GM12878 (cell line): ENCODE results near the gene SLAMF1. TPM values are rescaled to one million over a fixed set of nuclear protein-coding genes. Genes with fewer than 3 reads are reported as not detected.
A peak's percentile ranks its signal among the peaks of the same experiment; 100 is the strongest.

ENCODE experiments used
- ATAC-seq: fragments of 200-7000 bp; cut with Tn5 transposase; 3 replicates; pipeline ENCODE4 v1.9.1; 2020; ENCODE audit warnings: mild to moderate bottlenecking, moderate library complexity
- BruUV-seq: library from RNA; stranded (reverse); fragments of 400-500 nt; replicated peaks from 2 replicates; lab custom pipeline; 2021; lab: Mats Ljungman, UMichigan
- CTCF ChIA-PET: fragments of 300-600 bp; sonication (Branson Sonifier 250); formaldehyde crosslinking; extraction: SDS; loops from one replicate; lab custom pipeline; 2021; ENCODE audit warnings: inconsistent platforms; lab: Yijun Ruan, JAX
- POLR2A ChIA-PET: fragments of 350-600 bp; formaldehyde crosslinking; extraction: SDS; loops from one replicate; lab custom pipeline; 2021; ENCODE audit warnings: inconsistent platforms; lab: Charles Lee
- RAD21 ChIA-PET: fragments of 300-600 bp; sonication (Branson Sonifier 250); formaldehyde crosslinking; loops from one replicate; lab custom pipeline; 2023; ENCODE audit warnings: antibody characterized with exemption; ENCODE audit not compliant: unreplicated experiment; lab: Charles Lee
- SMC1A ChIA-PET: fragments of 300-600 bp; sonication (Branson Sonifier 250); formaldehyde crosslinking; loops from one replicate; lab custom pipeline; 2023; ENCODE audit not compliant: unreplicated experiment, uncharacterized antibody; lab: Charles Lee
- DNase-seq: peaks from one replicate; pipeline ENCODE4 v3.0.0-alpha.2; 2011; ENCODE audit warnings: low read depth, low spot score
- FAIRE-seq: peaks from 3 replicates; lab custom pipeline; 2011; peaks lifted over from hg19 to GRCh38; lab: Jason Lieb, UNC
- H2AFZ ChIP-seq: 2 replicates; pipeline ENCODE4 v1.6.0; 2011; ENCODE audit warnings: low read depth, low read length, control low read depth; ENCODE audit not compliant: control insufficient read depth
- H3K27ac ChIP-seq: 2 replicates; pipeline ENCODE4 v1.5.1; 2011; ENCODE audit warnings: control low read depth; ENCODE audit not compliant: control insufficient read depth, insufficient read depth
- H3K27me3 ChIP-seq, 2 experiments: replicated peaks in 1 of 2; 2 replicates each; pipeline versions ENCODE4 v1.6.0 to v1.6.1; 2011; ENCODE audit warnings: low read length in 1 of 2; ENCODE audit not compliant: control insufficient read depth in 2 of 2, insufficient read depth in 2 of 2
- H3K36me3 ChIP-seq, 2 experiments: 2 replicates each; pipeline ENCODE4 v1.5.1; 2011; ENCODE audit warnings: low read length in 1 of 2; ENCODE audit not compliant: control insufficient read depth in 2 of 2, insufficient read depth in 2 of 2
- H3K4me1 ChIP-seq: 2 replicates; pipeline ENCODE4 v1.6.1; 2011; ENCODE audit warnings: mild to moderate bottlenecking, low read length, moderate library complexity, mixed read lengths; ENCODE audit not compliant: control insufficient read depth, insufficient read depth
- H3K4me2 ChIP-seq: 2 replicates; pipeline ENCODE4 v1.6.0; 2011; ENCODE audit warnings: control low read depth; ENCODE audit not compliant: control insufficient read depth, insufficient read depth
- H3K4me3 ChIP-seq: fragments of 200-600 bp; sonication (generic); 2 replicates; pipeline ENCODE4 v1.5.1; 2016
- H3K79me2 ChIP-seq: 2 replicates; pipeline ENCODE4 v1.6.0; 2011; ENCODE audit warnings: low read length; ENCODE audit not compliant: control insufficient read depth, insufficient read depth
- H3K9ac ChIP-seq: 2 replicates; pipeline ENCODE4 v1.8.0; 2011; ENCODE audit warnings: low read length, control low read depth, mixed read lengths; ENCODE audit not compliant: control insufficient read depth, insufficient read depth
- H3K9me3 ChIP-seq: replicated peaks from 3 replicates; pipeline ENCODE4 v1.5.1; 2011; ENCODE audit warnings: mild to moderate bottlenecking, low read length; ENCODE audit not compliant: control insufficient read depth, insufficient read depth
- H4K20me1 ChIP-seq: 2 replicates; pipeline ENCODE4 v1.6.0; 2011; ENCODE audit not compliant: control insufficient read depth, insufficient read depth
- BACH1 ChIP-seq: fragments of 450-650 bp; IDR thresholded peaks from 2 replicates; pipeline ENCODE4 v1.6.1; 2017; ENCODE audit warnings: mild to moderate bottlenecking, borderline replicate concordance
- HSF1 ChIP-seq: fragments of 150-350 bp; IDR thresholded peaks from 2 replicates; pipeline ENCODE4 v1.6.1; 2014; ENCODE audit warnings: mild to moderate bottlenecking, low read depth, low read length
- IKZF2 ChIP-seq, 2 experiments: fragments of 450-650 bp; IDR thresholded peaks; 2 replicates each; pipeline ENCODE4 v1.6.1; 2017; ENCODE audit warnings: mild to moderate bottlenecking in 2 of 2, moderate library complexity in 2 of 2
- NFIC ChIP-seq: IDR thresholded peaks from 2 replicates; pipeline ENCODE4 v1.6.1; 2012; ENCODE audit warnings: low read depth, mild to moderate bottlenecking, inconsistent platforms, low read length, moderate library complexity
- RFX5 ChIP-seq: IDR thresholded peaks from 2 replicates; pipeline ENCODE4 v1.6.1; 2011; ENCODE audit warnings: low read depth, low read length, improper control_type of control experiment
- RUNX3 ChIP-seq: IDR thresholded peaks from 2 replicates; pipeline ENCODE4 v1.6.1; 2012; ENCODE audit warnings: low read length, inconsistent platforms
- SPI1 ChIP-seq: IDR thresholded peaks from 2 replicates; pipeline ENCODE4 v1.6.1; 2011; ENCODE audit warnings: low read depth, mild to moderate bottlenecking, low read length, moderate library complexity, borderline replicate concordance; ENCODE audit not compliant: insufficient read depth
- TCF7 ChIP-seq: IDR thresholded peaks from 2 replicates; pipeline ENCODE4 v1.6.1; 2014; ENCODE audit warnings: antibody characterized with exemption, borderline replicate concordance
- ZNF217 ChIP-seq: fragments of 450-650 bp; IDR thresholded peaks from 2 replicates; pipeline ENCODE4 v1.6.1; 2017; ENCODE audit warnings: antibody characterized with exemption, mild to moderate bottlenecking
- WGBS: methylation state at CpG from one replicate; pipeline ENCODE4 v1.1.6; 2016; ENCODE audit warnings: low lambda C conversion rate; ENCODE audit not compliant: insufficient replicate concordance, insufficient coverage; ENCODE audit errors: missing lambda C conversion rate; 5-methylcytosine and 5-hydroxymethylcytosine counted together
- in situ Hi-C: fragments of 300-500 bp; cut with MboI; formaldehyde crosslinking; loops from 9 replicates; pipeline ENCODE4 v1.14.3; 2018; ENCODE audit warnings: mixed read lengths
- intact Hi-C: fragments of 100-400 bp; cut with micrococcal nuclease; formaldehyde crosslinking; loops from one replicate; pipeline ENCODE4 v1.14.2; 2022; ENCODE audit not compliant: unreplicated experiment
- polyA plus RNA-seq, 11 experiments: library from polyadenylated mRNA; depleted of rRNA in 4 of 11; unstranded in 6 of 11; stranded (reverse) in 5 of 11; fragments of >200 nt; fragmentation: Nextera tagmentation in 4 of 11; fragmentation: Illumina TruSeq in 1 of 11; extraction: Ambion mirVana in 4 of 11; extraction: Trizol in 1 of 11; gene quantifications; 1 replicate in 1 of 11; 2 replicates in 10 of 11; pipeline versions ENCODE4 v1.2.1 to v1.2.3, GENCODE V29; 2011 to 2016; ENCODE audit warnings: inconsistent platforms in 2 of 11, missing spikeins in 2 of 11, low read depth in 1 of 11
- total RNA-seq, 4 experiments: library from RNA; depleted of rRNA in 3 of 4; stranded (reverse); fragments of >200 nt in 3 of 4; fragmentation: Illumina TruSeq in 1 of 4; extraction: Trizol in 1 of 4; gene quantifications; 2 replicates each; pipeline versions ENCODE4 v1.2.1 to v1.2.3, GENCODE V29; 2013 to 2021

Gene SLAMF1
- total and polyA plus RNA-seq, 10 of the 15 experiments (the other 5 are each of a cell fraction or from before 2014, with no cell fraction given): 87.3 to 260 (median 131) TPM

GRCh38 chr1:160580221-160580812 is 66.5 kb downstream of the SLAMF1 start:
- WGBS: 42% methylated on average over 1 of the region's 1 CpG
- DNase-seq (no peak), ATAC-seq (no peak), FAIRE-seq (no peak)
- POLR2A ChIA-PET: interaction anchor here (0.6 to 7.4 kb wide), 10 partner anchors 8 to 390 kb away, joined by 3 to 45 read pairs (median 4); partner anchors contain the start of gene CASQ1
- Histone ChIP-seq H3K9ac (no peak overlapping the region), H3K36me3 (no peaks in the 10 kb centered on the region), H3K27ac (no peak overlapping the region), H3K4me1 (peaks cover 25% of the 10 kb centered on the region), H3K9me3 (no peaks in the 10 kb centered on the region), H3K4me3 (no peak overlapping the region), H2AFZ (no peak overlapping the region), H3K27me3 (no peaks in the 10 kb centered on the region), H3K4me2 (no peak overlapping the region), H3K79me2 (peaks cover 37% of the 10 kb centered on the region)
- no TSS peak for BruUV-seq
- CTCF ChIA-PET: interaction anchor here (0.8 to 6.3 kb wide), 5 partner anchors 10 to 36 kb away, joined by 3 to 76 read pairs (median 5); no protein-coding TSS in a partner anchor
- intact Hi-C loops: no loop called here
- in situ Hi-C loops: no loop called here
- TF ChIP-seq NFIC: no peak
- TF ChIP-seq RFX5: no peak
- no peak for TF ChIP-seq BACH1
- no peak for TF ChIP-seq TCF7
- TF ChIP-seq HSF1: no peak
- TF ChIP-seq RUNX3: no peak
- TF ChIP-seq IKZF2 (IDR thresholded peaks at IDR 0.05): peak in 1 of 2 experiments; percentile 19; a peak in 2 of 4 replicates
- peak; percentile 68; the same call in 1 of the 2 replicates for TF ChIP-seq SPI1
- no peak for TF ChIP-seq ZNF217
- TF ChIP-seq, all 136 proteins: peak for 2
- no peaks in the 10 kb centered on the region for H4K20me1 ChIP-seq
- ChIA-PET SMC1A (interaction anchor here (0.7 to 30.0 kb wide), 5 partner anchors 17 to 234 kb away, joined by 3 to 735 read pairs (median 117); no protein-coding TSS in a partner anchor), RAD21 (interaction anchor here (0.8 to 11.0 kb wide), 6 partner anchors 26 to 133 kb away, joined by 3 to 292 read pairs (median 5); partner anchors contain the start of gene SLAMF6)
